PC-3 (cell line): ENCODE results near the gene PIGS.

Source experiments
- CTCF ChIP-seq: fragments of 300-600 bp; sonication (generic); conservative IDR thresholded peaks from 2 replicates; pipeline ENCODE4 v1.5.1; 2017; ENCODE audit warnings: antibody characterized with exemption, low read depth, mild to moderate bottlenecking, low read length
- EZH2 ChIP-seq: fragments of 300-600 bp; sonication (generic); IDR thresholded peaks from one replicate; pipeline ENCODE4 v1.6.1; 2017; ENCODE audit warnings: antibody characterized with exemption, mild to moderate bottlenecking, low read length; ENCODE audit not compliant: unreplicated experiment

DNA sequence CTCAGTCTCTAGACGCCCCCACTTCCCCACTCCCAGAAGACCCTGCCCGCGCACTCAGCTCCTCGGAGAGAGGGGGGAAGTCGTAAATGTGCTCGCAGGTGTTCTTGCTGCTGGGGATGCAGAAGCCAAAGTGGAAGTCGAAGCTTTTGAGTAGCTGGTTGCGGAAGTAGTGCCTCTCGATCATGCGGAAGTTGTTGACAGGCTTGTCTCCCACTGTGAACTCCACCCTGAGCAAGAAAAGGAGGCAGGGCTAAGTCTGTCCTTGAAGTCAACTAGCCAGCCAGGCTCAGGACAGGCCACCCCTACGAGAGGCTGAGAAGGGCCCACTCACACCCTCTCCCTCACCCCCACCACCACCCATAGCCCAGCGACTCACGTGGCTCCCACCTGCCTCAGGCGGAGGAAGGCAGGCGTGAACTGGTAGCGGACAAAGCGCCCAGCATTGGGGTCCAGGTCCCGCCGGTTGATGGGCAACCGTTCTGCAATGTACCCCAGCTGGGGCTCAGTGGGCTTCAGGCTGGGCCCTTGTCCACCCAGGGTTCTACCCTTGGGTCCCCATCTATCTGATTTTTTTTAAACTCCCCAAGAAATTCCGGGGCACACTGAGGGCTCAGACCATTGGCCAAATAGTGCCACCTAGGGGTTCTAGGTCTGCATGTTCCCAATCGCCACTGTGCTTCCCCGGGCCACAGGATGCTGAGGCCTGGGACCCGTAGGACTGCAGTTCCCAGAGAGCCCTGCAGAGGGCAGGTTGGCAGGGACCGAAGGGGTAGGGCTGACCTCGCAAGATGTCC is 23.5 kb downstream of the PIGS start:
- TF ChIP-seq EZH2 (no peak), CTCF (peak; percentile 87)
